Keratinocyte (primary cell): Measurements from ENCODE around the gene ARNT2. TPM values are rescaled to one million over a fixed set of nuclear protein-coding genes. Genes with fewer than 3 reads are reported as not detected.

Source experiments
- DNase-seq: peaks from one replicate; pipeline ENCODE4 v3.0.0-alpha.2; 2011; ENCODE audit warnings: low read depth, missing footprints, low spot score
- FAIRE-seq: peaks from 2 replicates; lab custom pipeline; 2011; peaks lifted over from hg19 to GRCh38; lab: Jason Lieb, UNC
- H2AFZ ChIP-seq: 2 replicates; pipeline ENCODE4 v1.6.0; 2012; ENCODE audit warnings: low read length, control low read depth, inconsistent platforms; ENCODE audit not compliant: control insufficient read depth
- H3K27ac ChIP-seq: 2 replicates; pipeline ENCODE4 v1.5.1; 2011; ENCODE audit warnings: low read length; ENCODE audit not compliant: control insufficient read depth, insufficient read depth
- H3K27me3 ChIP-seq: 3 replicates; pipeline ENCODE4 v1.6.0; 2011; ENCODE audit warnings: low read length; ENCODE audit not compliant: control insufficient read depth, insufficient read depth; ENCODE audit errors: extremely low read depth
- H3K36me3 ChIP-seq, 2 experiments: 2 replicates in 1 of 2; 3 replicates in 1 of 2; pipeline ENCODE4 v1.5.1; 2011; ENCODE audit warnings: low read length in 2 of 2, mild to moderate bottlenecking in 1 of 2; ENCODE audit not compliant: control insufficient read depth in 2 of 2, insufficient read depth in 2 of 2; ENCODE audit errors: extremely low read depth in 1 of 2
- H3K4me1 ChIP-seq: 3 replicates; pipeline ENCODE4 v1.5.1; 2011; ENCODE audit warnings: low read length; ENCODE audit not compliant: control insufficient read depth, insufficient read depth; ENCODE audit errors: extremely low read depth
- H3K4me2 ChIP-seq: 3 replicates; pipeline ENCODE4 v1.6.0; 2011; ENCODE audit warnings: low read depth, low read length; ENCODE audit not compliant: control insufficient read depth, insufficient read depth; ENCODE audit errors: extremely low read depth
- H3K4me3 ChIP-seq, 3 experiments: fragments of 200-600 bp in 1 of 3; sonication (generic) in 1 of 3; 2 replicates in 2 of 3; 3 replicates in 1 of 3; pipeline ENCODE4 v1.5.1; 2011 to 2016; ENCODE audit warnings: low read length in 3 of 3, mild to moderate bottlenecking in 3 of 3, control low read depth in 2 of 3, inconsistent platforms in 1 of 3, low read depth in 1 of 3, mixed read lengths in 1 of 3, mixed run types in 1 of 3, moderate library complexity in 1 of 3; ENCODE audit not compliant: control insufficient read depth in 2 of 3, insufficient read depth in 2 of 3; ENCODE audit errors: extremely low read depth in 1 of 3
- H3K79me2 ChIP-seq: 2 replicates; pipeline ENCODE4 v1.6.0; 2012; ENCODE audit warnings: low read length; ENCODE audit not compliant: control insufficient read depth, insufficient read depth
- H3K9ac ChIP-seq: 3 replicates; pipeline ENCODE4 v1.6.0; 2011; ENCODE audit warnings: low read length; ENCODE audit not compliant: control insufficient read depth, insufficient read depth; ENCODE audit errors: extremely low read depth
- H3K9me1 ChIP-seq: 3 replicates; pipeline ENCODE4 v1.6.0; 2011; ENCODE audit warnings: low read length; ENCODE audit not compliant: control insufficient read depth, insufficient read depth; ENCODE audit errors: extremely low read depth
- H3K9me3 ChIP-seq: 2 replicates; pipeline ENCODE4 v1.5.1; 2012; ENCODE audit warnings: low read depth, low read length; ENCODE audit not compliant: control insufficient read depth
- H4K20me1 ChIP-seq: 3 replicates; pipeline ENCODE4 v1.6.0; 2011; ENCODE audit warnings: low read length; ENCODE audit not compliant: control insufficient read depth, insufficient read depth; ENCODE audit errors: extremely low read depth
- EZH2 ChIP-seq: IDR thresholded peaks from one replicate; pipeline ENCODE4 v1.6.1; 2012; ENCODE audit warnings: inconsistent platforms, mild to moderate bottlenecking, low read length, moderate library complexity
- dilution Hi-C: fragments of 300-500 bp; cut with MboI; formaldehyde crosslinking; loops from one replicate; pipeline ENCODE4 v1.7.0; 2020; ENCODE audit warnings: low sequenced_read_pairs; ENCODE audit not compliant: extremely low pct_ligation_motif_present
- polyA plus RNA-seq, 5 experiments: library from polyadenylated mRNA; depleted of rRNA in 3 of 5; stranded (reverse) in 3 of 5; stranded (forward) in 1 of 5; unstranded in 1 of 5; fragments of >200 nt; gene quantifications; 1 replicate in 1 of 5; 2 replicates in 3 of 5; 3 replicates in 1 of 5; pipeline versions ENCODE4 v1.2.1 to v1.2.3, GENCODE V29; 2011 to 2012; ENCODE audit warnings: missing spikeins in 2 of 5, low read depth in 1 of 5, low replicate concordance in 1 of 5
- TF ChIP-seq, protein P1 (sequence below), 3 experiments: IDR thresholded peaks in 1 of 3; conservative IDR thresholded peaks in 1 of 3; optimal IDR thresholded peaks in 1 of 3; 2 replicates in 2 of 3; 3 replicates in 1 of 3; pipeline versions ENCODE3 to v1.5.1; 2011; ENCODE audit warnings: low read length in 3 of 3, mild to moderate bottlenecking in 3 of 3, moderate library complexity in 2 of 3, control low read depth in 1 of 3, inconsistent platforms in 1 of 3; ENCODE audit not compliant: insufficient read depth in 2 of 3; ENCODE audit errors: extremely low read depth in 1 of 3

ARNT2 gene
- polyA plus RNA-seq, 1 donor (not counting 4 experiments of a cell fraction or from before 2014, with no cell fraction given) = 0.16 TPM

DNA sequence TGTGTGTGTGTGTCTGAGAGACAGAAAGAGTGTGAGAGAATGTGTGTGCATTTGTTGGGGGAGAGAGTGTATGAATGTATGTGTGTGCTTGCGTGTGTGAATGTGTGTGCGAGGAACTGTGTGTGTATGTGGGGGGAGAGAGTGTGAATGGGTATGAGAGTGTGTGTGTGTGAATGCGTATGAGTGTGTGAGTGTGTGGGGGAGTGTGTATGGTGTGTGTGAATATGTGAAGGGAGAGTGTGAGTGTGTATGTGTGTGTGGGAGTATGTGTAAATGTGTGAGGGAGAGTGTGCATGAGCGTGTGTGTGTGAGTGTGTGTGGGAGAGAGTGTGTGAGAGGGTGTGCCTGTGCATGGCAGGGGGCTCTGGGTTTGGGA is 211.2 kb downstream of the ARNT2 start:
- Histone ChIP-seq H3K36me3 (no peaks in the 10 kb centered on the region), H3K4me2 (no peak overlapping the region), H3K27me3 (no peaks in the 10 kb centered on the region), H3K4me3 (no peak overlapping the region), H2AFZ (no peak overlapping the region), H3K9ac (no peak overlapping the region), H3K4me1 (peaks cover 14% of the 10 kb centered on the region), H3K9me1 (no peaks in the 10 kb centered on the region), H3K27ac (no peak overlapping the region), H3K9me3 (no peaks in the 10 kb centered on the region), H3K79me2 (no peaks in the 10 kb centered on the region), H4K20me1 (no peaks in the 10 kb centered on the region)
- no peak for TF ChIP-seq EZH2
- TF ChIP-seq, protein P1, sequence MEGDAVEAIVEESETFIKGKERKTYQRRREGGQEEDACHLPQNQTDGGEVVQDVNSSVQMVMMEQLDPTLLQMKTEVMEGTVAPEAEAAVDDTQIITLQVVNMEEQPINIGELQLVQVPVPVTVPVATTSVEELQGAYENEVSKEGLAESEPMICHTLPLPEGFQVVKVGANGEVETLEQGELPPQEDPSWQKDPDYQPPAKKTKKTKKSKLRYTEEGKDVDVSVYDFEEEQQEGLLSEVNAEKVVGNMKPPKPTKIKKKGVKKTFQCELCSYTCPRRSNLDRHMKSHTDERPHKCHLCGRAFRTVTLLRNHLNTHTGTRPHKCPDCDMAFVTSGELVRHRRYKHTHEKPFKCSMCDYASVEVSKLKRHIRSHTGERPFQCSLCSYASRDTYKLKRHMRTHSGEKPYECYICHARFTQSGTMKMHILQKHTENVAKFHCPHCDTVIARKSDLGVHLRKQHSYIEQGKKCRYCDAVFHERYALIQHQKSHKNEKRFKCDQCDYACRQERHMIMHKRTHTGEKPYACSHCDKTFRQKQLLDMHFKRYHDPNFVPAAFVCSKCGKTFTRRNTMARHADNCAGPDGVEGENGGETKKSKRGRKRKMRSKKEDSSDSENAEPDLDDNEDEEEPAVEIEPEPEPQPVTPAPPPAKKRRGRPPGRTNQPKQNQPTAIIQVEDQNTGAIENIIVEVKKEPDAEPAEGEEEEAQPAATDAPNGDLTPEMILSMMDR (optimal IDR thresholded peaks at IDR 0.05 in 1 of 3, IDR thresholded peaks at IDR 0.05 in 1 of 3, conservative IDR thresholded peaks at IDR 0.05 in 1 of 3; ENCODE audit: extremely low read depth in 1 of 3, insufficient read depth in 2 of 3, low read length in 3 of 3) = no peak
- FAIRE-seq = no peak
- dilution Hi-C loops = no loop called here
- DNase-seq = no peak

GRCh38 chr15:80615783-80616391 is 211.7 kb downstream of the ARNT2 start:
- Histone ChIP-seq H3K36me3 (no peaks in the 10 kb centered on the region), H3K9me1 (no peaks in the 10 kb centered on the region), H3K4me1 (peaks cover 14% of the 10 kb centered on the region), H3K9me3 (no peaks in the 10 kb centered on the region), H3K4me2 (peak overlapping the region; percentile 34), H3K79me2 (no peaks in the 10 kb centered on the region), H2AFZ (peak overlapping the region; percentile 28), H3K27me3 (no peaks in the 10 kb centered on the region), H3K4me3 (no peak overlapping the region), H3K27ac (no peak overlapping the region), H3K9ac (no peak overlapping the region), H4K20me1 (no peaks in the 10 kb centered on the region)
- dilution Hi-C loops = no loop called here
- no peak for TF ChIP-seq EZH2
- TF ChIP-seq, protein P1 (optimal IDR thresholded peaks at IDR 0.05 in 1 of 3, IDR thresholded peaks at IDR 0.05 in 1 of 3, conservative IDR thresholded peaks at IDR 0.05 in 1 of 3; ENCODE audit: extremely low read depth in 1 of 3, insufficient read depth in 2 of 3, low read length in 3 of 3) = no peak
- DNase-seq (no peak), FAIRE-seq (peak; percentile 76)
